Heart left ventricle (tissue), 13 donors: ENCODE results near the gene CNFN.

ENCODE experiments used
- POLR2A ChIP-seq, 2 donors: fragments of 450-650 bp; IDR thresholded peaks; one replicate each; pipeline ENCODE4 v1.6.1; 2017; ENCODE audit warnings: antibody characterized with exemption in 2 of 2, mild to moderate bottlenecking in 2 of 2, moderate library complexity in 2 of 2
- TF ChIP-seq, protein P1 (sequence below), 12 donors: fragments of 200-600 bp; sonication (generic) in 4 of 12; IDR thresholded peaks; one replicate each; pipeline versions ENCODE4 v1.5.0 to v1.8.0; 2018 to 2022; ENCODE audit warnings: antibody characterized with exemption in 12 of 12, mild to moderate bottlenecking in 5 of 12
- donor health status: ischemic (EF 13 %, LVEDD 7.1; RV severe dilation, severe dysfunction).
- donor health status: DM: no; HTN: yes; CAD: no.
- donor health status: DM: no; HTN: no; CAD: no.
- donor health status: ischemic (EF 25% LVEDD 6.9; RV normal size, moderate dysfunction).
- donor health status: ischemic (EF 25% LVEDD 5.7; RV mildly dilated, moderate dysfunction).
- donor health status: ischemic (EF 35%, LVEDD 5.7; RV mildly dilated, moderate dysfunction).
- donor health status: nonischemic (EF 11% LVEDD 7.7; RV severe dilation, severe dysfunction).
- donor health status: DM: yes; HTN: yes; CAD: no.
- donor health status: PGD.
- donor health status: ischemic (EF 29% LVEDD 5.4; RV normal size, mild dysfunction).
- donor health status: nonischemic (EF 23%, LVEDD 6.1; RV moderate dilation, normal function).

DNA sequence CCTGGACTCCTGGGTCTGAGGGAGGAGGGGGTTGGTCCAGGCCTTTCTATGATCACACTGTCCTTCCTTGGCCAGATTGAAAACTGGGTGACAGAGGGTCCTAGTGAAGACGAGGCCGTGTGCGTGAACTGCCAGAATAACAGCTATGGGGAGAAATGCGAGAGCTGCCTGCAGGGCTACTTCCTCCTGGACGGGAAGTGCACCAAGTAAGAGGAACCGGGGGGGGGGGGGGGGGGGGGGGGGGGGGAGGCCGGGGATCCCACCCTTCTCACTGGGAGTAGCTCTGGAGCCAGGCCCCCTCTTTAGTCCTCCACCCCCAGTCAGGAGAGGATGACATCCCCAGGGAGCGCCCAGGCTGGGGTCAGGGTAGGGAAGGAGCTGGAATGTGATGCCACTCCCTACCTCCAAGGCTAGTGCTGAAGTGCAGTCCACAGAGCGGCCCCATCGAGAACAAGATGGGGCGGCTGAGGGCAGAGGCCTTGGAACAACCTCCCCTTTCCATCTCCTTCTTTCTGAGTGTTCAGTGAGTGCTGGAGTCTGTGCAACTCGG is 19.4 kb downstream of the CNFN start:
- TF ChIP-seq, protein P1, sequence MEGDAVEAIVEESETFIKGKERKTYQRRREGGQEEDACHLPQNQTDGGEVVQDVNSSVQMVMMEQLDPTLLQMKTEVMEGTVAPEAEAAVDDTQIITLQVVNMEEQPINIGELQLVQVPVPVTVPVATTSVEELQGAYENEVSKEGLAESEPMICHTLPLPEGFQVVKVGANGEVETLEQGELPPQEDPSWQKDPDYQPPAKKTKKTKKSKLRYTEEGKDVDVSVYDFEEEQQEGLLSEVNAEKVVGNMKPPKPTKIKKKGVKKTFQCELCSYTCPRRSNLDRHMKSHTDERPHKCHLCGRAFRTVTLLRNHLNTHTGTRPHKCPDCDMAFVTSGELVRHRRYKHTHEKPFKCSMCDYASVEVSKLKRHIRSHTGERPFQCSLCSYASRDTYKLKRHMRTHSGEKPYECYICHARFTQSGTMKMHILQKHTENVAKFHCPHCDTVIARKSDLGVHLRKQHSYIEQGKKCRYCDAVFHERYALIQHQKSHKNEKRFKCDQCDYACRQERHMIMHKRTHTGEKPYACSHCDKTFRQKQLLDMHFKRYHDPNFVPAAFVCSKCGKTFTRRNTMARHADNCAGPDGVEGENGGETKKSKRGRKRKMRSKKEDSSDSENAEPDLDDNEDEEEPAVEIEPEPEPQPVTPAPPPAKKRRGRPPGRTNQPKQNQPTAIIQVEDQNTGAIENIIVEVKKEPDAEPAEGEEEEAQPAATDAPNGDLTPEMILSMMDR (IDR thresholded peaks at IDR 0.05), result no peak
- no peak for TF ChIP-seq POLR2A (IDR thresholded peaks at IDR 0.05)
